T47D (cell line): ENCODE results near the gene TMEM139.

Experiments
- DNase-seq, 2 experiments: peaks; one replicate each; pipeline versions ENCODE4 v3.0.0 to v3.0.0-alpha.2; 2011 to 2012; ENCODE audit warnings: low read depth in 1 of 2, low spot score in 1 of 2
- JUND ChIP-seq: IDR thresholded peaks from 2 replicates; pipeline ENCODE4 v1.6.1; 2012; ENCODE audit warnings: low read depth
- in situ Hi-C: cut with HindIII; loops from 2 replicates; pipeline ENCODE4 v1.10.0; 2016; ENCODE audit warnings: low sequenced_read_pairs, low pct_unique_long_range_greater_than_20kb

The TMEM139 gene

GRCh38 chr7:143304938-143305337, 20.2 kb downstream of the TMEM139 start:
- no peak for DNase-seq
- TF ChIP-seq JUND = no peak
- in situ Hi-C loops = no loop called here

GRCh38 chr7:143305423-143306070, 20.8 kb downstream of the TMEM139 start:
- in situ Hi-C loops = no loop called here
- DNase-seq = peak; percentile 58 to 83
- no peak for TF ChIP-seq JUND

GRCh38 chr7:143308632-143309031, 23.9 kb downstream of the TMEM139 start:
- in situ Hi-C loops = no loop called here
- no peak for TF ChIP-seq JUND
- DNase-seq = no peak

DNA sequence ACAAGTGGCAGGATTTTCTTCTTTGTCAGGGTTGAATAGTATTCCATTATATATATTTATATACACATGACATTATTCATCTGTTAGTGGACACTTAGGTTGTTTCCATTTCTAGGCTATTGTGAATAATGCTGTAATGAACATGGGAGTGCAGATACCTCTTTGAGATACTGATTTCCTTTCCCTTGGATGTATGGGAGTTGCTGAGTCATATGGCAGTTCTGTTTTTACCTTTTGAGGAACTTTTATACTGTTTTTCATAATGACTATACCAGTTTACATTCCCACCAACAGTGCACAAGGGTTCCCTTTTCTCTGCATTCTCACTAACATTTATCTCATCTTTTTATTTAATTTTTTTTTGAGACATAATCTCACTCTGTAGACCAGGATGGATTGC, 29.4 kb downstream of the TMEM139 start:
- in situ Hi-C loops = no loop called here
- no peak for DNase-seq
- no peak for TF ChIP-seq JUND

DNA sequence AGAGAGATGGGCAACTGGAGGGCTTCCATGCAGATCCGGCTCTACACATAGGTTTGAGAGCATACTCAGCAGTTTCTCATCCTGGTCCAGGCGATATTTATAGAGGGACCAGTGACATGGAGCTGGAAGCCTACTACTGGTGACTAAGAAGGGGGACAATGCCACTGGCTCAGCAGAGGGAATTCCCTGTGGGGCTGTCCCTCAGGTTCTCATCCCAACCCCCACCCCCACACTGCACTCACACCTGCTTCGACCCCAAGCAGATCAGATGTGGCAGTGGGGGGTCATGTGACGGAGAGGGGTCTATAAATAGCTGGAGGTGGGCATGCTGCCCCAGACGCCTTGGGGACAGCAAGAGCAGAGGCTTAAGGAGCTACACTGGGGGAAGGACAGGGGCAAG, 31.0 kb downstream of the TMEM139 start, which contains the start of gene CLCN1:
Gene CLCN1, plus strand, starts transcription at position 336 of the 400 bp plus-strand sequence. CDS start 102 bp downstream, outside the sequence.
- in situ Hi-C loops = no loop called here
- no peak for TF ChIP-seq JUND
- no peak for DNase-seq

GRCh38 chr7:143316492-143316891, 31.7 kb downstream of the TMEM139 start:
- no peak for DNase-seq
- no peak for TF ChIP-seq JUND
- in situ Hi-C loops = no loop called here

DNA sequence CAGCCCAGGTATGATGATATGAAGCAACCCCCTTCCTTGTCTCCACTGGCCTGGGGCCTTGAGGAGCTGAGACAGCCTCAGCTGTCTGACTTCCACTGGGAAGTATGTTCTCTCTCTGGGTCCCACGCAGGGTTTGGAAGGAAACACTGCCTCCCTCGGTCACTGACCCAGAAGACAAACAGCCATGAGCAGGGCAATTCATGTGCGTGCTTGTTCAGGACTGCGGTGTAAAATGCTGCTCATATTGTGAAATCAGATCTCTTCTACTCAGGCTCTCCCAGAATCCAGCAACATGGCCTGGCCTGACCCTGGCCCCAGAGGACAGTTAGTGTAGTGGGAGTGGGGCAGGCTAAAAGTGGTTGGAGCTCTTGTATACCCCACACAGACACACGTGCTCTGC, 33.9 kb downstream of the TMEM139 start:
- in situ Hi-C loops = no loop called here
- peak in 1 of 2 experiments; percentile 69 for DNase-seq
- no peak for TF ChIP-seq JUND

DNA sequence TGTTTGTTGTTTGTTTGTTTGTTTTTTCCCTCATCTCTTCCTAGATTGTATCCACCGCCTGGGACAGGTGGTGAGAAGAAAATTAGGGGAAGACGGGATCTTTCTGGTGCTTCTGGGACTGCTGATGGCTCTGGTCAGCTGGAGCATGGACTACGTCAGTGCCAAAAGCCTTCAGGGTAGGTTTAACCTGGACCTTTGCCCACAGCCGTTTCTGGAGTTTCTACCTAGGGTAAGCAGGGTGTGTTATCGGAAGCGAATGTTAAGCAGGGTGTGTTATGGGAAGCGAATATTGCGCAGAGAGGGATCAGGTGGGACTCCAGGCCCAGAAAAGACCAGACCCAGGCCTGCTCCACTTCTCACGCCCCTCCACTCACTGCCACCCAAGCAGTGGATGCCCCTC, 35.9 kb downstream of the TMEM139 start:
- in situ Hi-C loops = no loop called here
- no peak for TF ChIP-seq JUND
- DNase-seq = peak in 1 of 2 experiments; percentile 48

- in situ Hi-C loops = no loop called here
- no peak for TF ChIP-seq JUND
- DNase-seq = no peak
Measured at GRCh38 chr7:143321242-143321641, 36.5 kb downstream of the TMEM139 start.

DNA sequence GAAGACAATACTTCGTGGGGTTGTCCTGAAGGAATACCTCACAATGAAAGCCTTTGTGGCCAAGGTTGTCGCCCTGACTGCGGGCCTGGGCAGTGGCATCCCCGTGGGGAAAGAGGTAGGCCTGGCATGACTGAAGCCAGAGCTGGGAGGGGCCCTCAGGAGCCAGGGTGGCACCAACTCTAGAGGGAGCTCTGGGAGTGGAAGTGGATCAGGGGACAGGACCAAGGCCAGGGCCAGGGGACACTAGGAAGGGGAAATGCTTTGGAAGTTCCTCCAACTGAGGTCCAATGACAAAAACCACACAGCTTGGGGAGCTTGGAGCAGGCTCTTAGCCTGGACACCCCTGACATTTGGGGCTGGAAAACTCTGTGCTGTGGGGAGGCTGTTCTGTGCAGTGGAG, 37.0 kb downstream of the TMEM139 start:
- no peak for TF ChIP-seq JUND
- in situ Hi-C loops = no loop called here
- peak in 1 of 2 experiments; percentile 55 for DNase-seq

- in situ Hi-C loops = no loop called here
Measured at GRCh38 chr7:143322760-143323633, 38.2 kb downstream of the TMEM139 start.

DNA sequence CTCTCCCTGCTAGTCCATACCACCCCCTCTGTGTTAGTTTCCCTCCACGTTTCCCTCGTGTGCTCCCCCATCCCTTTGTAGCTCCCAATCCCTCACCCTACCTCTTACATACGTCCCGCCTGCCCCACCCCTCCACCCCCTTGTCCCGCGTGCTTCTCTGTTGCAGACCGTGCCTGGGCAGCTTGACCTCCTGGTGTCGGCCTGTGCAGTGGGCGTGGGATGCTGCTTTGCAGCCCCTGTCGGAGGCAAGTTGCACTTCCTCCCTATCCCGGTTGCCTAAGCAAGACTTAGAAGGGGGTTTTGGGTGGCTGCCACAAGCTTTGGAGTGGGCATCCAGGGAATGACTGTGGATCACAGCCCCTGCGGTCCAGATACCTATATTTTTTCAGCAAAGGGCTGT, 38.9 kb downstream of the TMEM139 start:
- in situ Hi-C loops = no loop called here
- no peak for TF ChIP-seq JUND
- no peak for DNase-seq

More at GRCh38 chr7:143322760-143323633, 38.2 kb downstream of the TMEM139 start:
- TF ChIP-seq JUND = no peak
- DNase-seq = no peak

- in situ Hi-C loops = no loop called here
- TF ChIP-seq JUND = no peak
- peak in 1 of 2 experiments; percentile 15 for DNase-seq
Measured at GRCh38 chr7:143325240-143325639, 40.5 kb downstream of the TMEM139 start.
